Measurements from ENCODE around the gene KDM6A.

DNA sequence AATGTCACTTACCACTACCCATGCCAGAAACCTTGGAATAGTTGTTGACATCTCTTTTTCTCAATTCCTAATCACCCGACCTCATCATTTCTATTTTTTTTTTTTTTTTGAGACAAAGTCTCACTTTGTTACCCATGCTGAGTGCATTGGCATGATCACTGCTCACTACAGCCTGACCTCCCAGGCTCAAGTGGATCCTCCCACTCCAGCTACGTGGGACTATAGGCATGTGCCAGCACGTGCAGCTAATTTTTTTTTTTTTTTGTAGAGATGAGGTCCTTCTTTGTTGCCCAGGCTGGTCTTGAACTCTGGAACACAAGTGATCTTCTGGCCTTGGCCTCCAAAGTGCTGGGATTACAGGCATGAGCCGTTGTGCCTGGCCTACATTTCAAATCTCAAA is 12.0 kb downstream of the KDM6A start:
- TF ChIP-seq EP300 (IDR thresholded peaks at IDR 0.05) (no peak), POLR2A (IDR thresholded peaks at IDR 0.05) (no peak)
